Fibroblast of skin of abdomen (primary cell): Measurements from ENCODE around the gene IL37. TPM values are rescaled to one million over a fixed set of nuclear protein-coding genes. Genes with fewer than 3 reads are reported as not detected.

ENCODE experiments used
- DNase-seq: peaks from one replicate; pipeline ENCODE4 v3.0.0-alpha.2; 2013
- polyA plus RNA-seq, 2 experiments: library from polyadenylated mRNA; unstranded; fragments of 120-200 nt; gene quantifications; one replicate each; pipeline ENCODE4 v1.2.1, GENCODE V29; 2013; ENCODE audit not compliant: insufficient read length in 2 of 2

IL37 gene
- not detected for polyA plus RNA-seq (2013, experiment 1 of 2; ENCODE audit: insufficient read length)
- polyA plus RNA-seq (2013, experiment 2 of 2; ENCODE audit: insufficient read length) = not detected

GRCh38 chr2:112910865-112911264, at the start of gene IL37:
Gene IL37, plus strand, starts transcription at chr2:112911165. Its CDS starts 1,848 bp downstream, at chr2:112913013.
- no peak for DNase-seq

- no peak for DNase-seq
Observed at GRCh38 chr2:112864072-112864471, 46.9 kb upstream of the IL37 start.

- no peak for DNase-seq
Observed at GRCh38 chr2:112866128-112866835, 44.7 kb upstream of the IL37 start.

GRCh38 chr2:112867701-112868631, 43.0 kb upstream of the IL37 start:
- no peak for DNase-seq

- DNase-seq = peak; percentile 84
Observed at GRCh38 chr2:112869258-112869842, 41.6 kb upstream of the IL37 start.

- no peak for DNase-seq
Observed at GRCh38 chr2:112870841-112871835, 39.8 kb upstream of the IL37 start.

- DNase-seq = no peak
Observed at GRCh38 chr2:112876257-112876970, 34.6 kb upstream of the IL37 start.

- DNase-seq = peak; percentile 11
Observed at GRCh38 chr2:112876971-112877361, 34.0 kb upstream of the IL37 start.

- DNase-seq = peak; percentile 48
Observed at GRCh38 chr2:112877423-112877822, 33.5 kb upstream of the IL37 start.

GRCh38 chr2:112879491-112880041, 31.4 kb upstream of the IL37 start:
- no peak for DNase-seq

- peak; percentile 42 for DNase-seq
Observed at GRCh38 chr2:112880091-112880531, 30.9 kb upstream of the IL37 start.

- no peak for DNase-seq
Observed at GRCh38 chr2:112880696-112881095, 30.3 kb upstream of the IL37 start.

- peak; percentile 72 for DNase-seq
Observed at GRCh38 chr2:112881217-112881985, 29.6 kb upstream of the IL37 start.

GRCh38 chr2:112883669-112884068, 27.3 kb upstream of the IL37 start:
- DNase-seq = no peak

GRCh38 chr2:112884869-112885505, 26.0 kb upstream of the IL37 start:
- no peak for DNase-seq

GRCh38 chr2:112885506-112885902, 25.5 kb upstream of the IL37 start:
- DNase-seq = peak; percentile 35

GRCh38 chr2:112886291-112886690, 24.7 kb upstream of the IL37 start:
- DNase-seq = no peak

GRCh38 chr2:112887964-112888749, 22.8 kb upstream of the IL37 start:
- no peak for DNase-seq

GRCh38 chr2:112889976-112890375, 21.0 kb upstream of the IL37 start:
- no peak for DNase-seq
